22Rv1 (cell line): Measurements from ENCODE around the gene RNF150.

Experiments
- CTCF ChIP-seq: fragments of 450-650 bp; IDR thresholded peaks from 2 replicates; pipeline ENCODE4 v1.5.1; 2017; ENCODE audit warnings: mild to moderate bottlenecking
- ZFX ChIP-seq: fragments of 450-650 bp; IDR thresholded peaks from 2 replicates; pipeline ENCODE4 v1.6.1; 2017; ENCODE audit warnings: antibody characterized with exemption, borderline replicate concordance

- TF ChIP-seq CTCF (no peak), ZFX (no peak)
Observed at GRCh38 chr4:140849526-140849925, 283.7 kb downstream of the RNF150 start.
